HT-29 (cell line): ENCODE measurements around the gene NEUROD6. TPM values are rescaled to one million over a fixed set of nuclear protein-coding genes. Genes with fewer than 3 reads are reported as not detected.

Experiments
- DNase-seq: peaks from one replicate; pipeline ENCODE4 v3.0.0-alpha.2; 2015; ENCODE audit warnings: low spot score
- total RNA-seq: library from RNA; depleted of rRNA; stranded (reverse); fragments of >200 nt; shearing (Covaris generic); gene quantifications from 2 replicates; pipeline ENCODE4 v1.2.3, GENCODE V29; 2014

The NEUROD6 gene
- total RNA-seq, 1 experiment from 2014 or later: not detected

DNA sequence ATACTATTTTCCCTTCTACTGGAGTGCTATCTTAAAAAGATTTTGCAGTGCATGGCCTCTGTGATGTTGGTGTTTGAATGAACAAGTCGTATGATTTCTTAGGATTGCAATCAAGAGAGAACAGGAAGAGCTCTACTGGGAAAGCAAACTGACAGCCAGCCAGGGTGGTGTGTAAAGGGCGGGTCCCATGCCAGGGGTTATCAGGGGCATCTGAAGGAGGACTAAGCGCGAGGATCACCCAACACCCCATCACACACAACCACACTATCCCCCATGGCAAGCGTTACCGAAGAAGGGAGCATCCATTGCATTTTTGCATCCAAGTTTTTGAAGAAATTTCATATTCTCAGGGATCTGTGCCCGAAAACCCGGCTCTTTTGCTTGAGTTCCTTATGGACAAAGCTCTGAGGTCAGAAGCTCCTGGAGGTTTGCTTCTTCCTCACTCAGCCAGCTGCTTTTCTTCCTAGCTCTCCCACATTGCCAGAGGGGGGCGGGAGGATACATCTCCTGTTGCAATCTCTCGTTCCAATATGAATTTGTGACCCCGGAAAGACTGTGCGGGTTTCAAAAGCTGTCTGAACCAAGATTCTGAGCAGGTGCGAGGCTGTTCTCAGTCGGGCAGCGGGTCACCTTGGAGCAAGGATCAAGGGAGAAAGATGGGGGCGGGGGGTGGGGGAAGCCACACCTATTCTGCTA, 5.2 kb downstream of the NEUROD6 start:
- DNase-seq: no peak

DNA sequence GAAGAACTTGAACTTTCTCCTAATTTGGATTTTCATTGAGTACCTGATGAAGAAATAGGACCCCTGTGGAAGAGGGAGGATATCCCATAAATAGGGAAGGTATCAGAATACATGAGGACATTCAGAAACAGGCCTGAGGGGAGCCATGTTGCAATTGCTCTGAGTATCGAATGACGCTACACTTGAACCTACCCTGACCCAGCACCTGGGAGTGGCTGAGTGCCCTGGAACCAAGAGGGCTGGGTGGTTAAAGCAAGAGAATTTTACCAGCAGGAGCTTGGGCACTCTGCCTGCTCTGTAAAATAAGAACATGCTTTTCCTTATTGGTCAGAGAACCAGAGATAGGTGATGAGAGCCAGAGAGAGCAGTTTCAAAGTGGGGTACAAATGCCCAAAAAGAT, 7.2 kb downstream of the NEUROD6 start:
- DNase-seq: no peak

DNA sequence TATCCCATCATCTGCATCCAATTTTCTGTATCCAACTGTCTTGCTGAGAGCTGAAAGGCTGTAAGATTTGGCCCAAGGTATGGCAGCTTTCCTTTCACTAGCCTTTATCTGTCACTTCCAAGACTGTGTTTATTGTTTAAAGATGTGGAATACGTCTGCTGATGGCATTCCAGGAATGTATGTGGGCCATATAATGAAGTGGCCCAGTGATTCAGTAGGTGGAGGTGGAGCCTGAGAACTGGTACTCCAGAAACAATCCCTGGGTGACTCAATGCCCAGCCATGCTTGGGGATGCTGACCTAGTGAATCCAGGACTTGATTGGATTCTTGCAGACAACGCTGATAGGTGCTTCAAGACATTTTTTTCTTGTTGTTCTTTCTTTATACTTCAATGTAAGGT, 13.5 kb downstream of the NEUROD6 start:
- DNase-seq: no peak

DNA sequence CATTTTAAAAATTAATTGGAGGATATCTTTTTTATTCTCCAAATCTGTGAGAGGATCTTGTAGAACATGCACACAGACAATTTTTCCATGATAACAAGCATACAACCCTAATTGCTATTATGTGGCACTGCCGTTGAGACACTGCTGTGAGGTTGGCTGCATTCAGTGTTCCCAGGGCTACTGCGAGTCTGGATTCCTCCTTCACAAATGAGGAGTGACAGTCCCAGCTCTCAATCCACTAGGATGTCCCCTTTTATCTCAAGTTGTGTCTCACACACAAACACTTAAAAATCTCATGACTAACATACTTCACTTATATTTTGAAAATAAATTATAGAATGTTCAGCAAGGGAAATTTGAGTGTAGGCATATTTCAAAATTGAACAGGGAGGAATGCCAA, 14.1 kb downstream of the NEUROD6 start:
- no peak for DNase-seq

DNA sequence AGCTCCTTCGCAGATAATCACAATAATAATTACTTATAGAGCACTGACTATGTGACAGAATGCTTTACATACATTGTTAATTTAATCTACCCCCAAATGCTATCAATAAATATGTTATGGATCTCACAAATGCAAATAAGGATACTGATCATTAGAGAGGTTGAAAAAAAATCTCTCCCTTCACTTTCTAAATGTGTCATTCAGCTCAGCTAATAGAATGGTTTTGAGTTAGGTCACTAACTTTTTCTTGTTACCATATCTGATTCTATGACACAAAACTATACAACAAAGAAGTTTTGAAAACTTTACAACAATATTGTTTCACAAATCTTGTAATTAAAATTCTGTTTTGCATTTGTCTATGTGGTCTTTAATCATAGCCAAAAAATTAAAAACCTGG, 17.4 kb downstream of the NEUROD6 start:
- no peak for DNase-seq

DNA sequence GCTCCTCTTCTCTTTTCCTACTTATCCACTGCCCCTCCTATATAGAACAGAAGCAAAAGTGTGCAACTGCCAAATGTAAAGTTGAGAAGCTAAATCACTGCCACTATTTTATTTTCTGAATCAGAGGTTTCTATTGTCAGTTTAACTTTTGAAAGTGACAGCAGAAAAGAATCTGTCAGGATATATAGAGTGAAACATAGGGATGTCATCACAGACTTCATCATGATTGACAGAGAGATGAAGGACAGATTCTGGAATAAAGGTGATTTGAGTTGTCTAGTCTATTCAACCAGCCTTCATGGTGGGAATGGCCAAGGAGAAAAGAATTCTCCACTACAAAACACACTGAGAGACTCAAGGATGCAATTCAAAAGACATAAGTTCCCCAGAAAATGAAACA, 19.9 kb downstream of the NEUROD6 start:
- DNase-seq: no peak

DNA sequence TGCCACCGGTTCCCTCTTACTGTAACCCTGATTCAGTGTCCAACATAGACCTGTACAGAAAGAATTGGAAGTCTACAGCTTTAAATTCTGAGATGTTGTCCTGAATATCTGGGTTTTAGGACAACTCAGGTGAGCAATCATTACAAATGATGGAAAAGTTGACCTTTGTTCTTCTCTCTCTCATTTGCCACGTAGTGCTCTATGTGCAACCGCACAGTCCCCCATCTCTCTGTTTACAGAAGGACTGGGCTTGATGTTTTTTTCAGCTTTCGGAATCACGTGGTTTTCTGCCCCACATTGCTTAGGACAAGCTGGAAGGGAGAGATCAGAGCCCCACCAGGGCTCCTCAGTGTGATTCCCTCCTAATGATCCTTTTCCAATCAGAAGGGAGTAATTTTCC, 22.2 kb downstream of the NEUROD6 start:
- DNase-seq: no peak

DNA sequence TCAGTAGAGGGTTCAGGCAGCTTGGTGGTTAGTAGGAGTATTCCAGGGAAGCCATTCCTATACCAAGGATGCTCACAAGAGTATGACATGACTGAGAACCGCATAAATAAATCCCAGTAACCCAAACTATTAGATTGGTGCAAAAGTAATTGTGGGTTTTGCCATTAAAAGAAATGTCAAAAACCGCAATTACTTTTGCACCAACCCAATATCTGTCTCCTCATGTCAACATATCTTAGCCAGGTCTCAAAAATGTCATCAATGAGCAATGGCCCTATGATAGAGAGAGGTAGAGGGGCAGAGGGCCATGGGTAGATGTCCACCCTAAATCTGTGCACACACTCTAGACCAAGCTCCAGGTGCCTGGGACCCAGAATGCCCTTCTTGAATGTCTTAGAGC, 23.6 kb downstream of the NEUROD6 start:
- no peak for DNase-seq

DNA sequence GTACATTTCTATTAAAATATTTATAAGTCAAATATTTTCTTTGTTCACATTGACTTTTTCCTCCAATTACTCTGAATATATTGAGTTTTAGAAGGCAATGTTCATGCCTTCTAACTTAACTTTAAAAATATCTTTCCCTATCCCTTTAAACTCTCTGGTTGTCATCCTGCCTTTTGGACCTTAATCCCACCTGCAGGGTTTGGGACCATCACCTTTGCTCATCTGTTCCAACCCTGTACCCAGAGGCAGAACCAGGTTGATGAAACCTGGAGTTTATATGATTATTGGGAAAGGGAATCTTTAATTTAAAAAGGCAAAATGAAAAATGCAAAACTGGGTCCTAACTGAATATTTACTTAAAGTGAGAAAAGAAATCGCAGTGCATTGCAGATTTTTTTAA, 24.8 kb downstream of the NEUROD6 start:
- DNase-seq: no peak

DNA sequence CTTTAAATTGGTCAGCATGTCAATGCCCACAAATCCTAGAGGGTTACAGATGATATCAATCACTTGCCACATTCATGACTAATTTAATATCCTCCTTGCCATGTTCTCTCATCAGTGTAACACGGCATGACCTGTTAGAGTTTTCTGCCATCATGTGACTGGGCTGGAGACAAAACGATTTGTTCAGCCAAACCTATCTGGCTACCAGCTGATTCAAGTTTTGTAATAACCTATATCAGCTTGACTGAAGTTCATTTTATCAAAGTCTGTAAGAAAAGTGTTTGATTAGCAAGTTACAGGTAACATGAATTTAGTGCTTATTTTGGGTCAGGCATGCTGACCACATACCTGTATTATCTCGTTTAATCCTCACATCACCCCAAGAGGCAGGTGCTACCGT, 25.7 kb downstream of the NEUROD6 start:
- no peak for DNase-seq

DNA sequence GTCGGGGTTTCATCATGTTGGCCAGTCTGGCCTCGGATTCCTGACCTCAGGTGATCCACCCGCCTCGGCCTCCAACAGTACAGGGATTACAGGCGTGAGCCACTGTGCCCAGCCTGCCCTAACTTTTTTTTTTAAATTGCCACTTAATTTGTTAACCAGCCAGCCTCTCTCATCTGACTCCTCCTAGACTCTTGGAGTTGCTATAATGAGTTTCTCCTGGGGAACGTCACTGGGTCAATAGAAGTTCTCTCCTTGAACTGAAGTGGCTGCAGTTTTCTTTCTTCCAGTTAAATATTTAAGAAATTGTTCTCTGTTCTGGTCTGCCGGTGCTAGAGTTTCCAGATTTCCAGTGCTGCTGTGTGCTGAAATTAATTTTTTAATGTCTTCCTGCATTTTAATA, 27.6 kb downstream of the NEUROD6 start:
- DNase-seq: no peak

DNA sequence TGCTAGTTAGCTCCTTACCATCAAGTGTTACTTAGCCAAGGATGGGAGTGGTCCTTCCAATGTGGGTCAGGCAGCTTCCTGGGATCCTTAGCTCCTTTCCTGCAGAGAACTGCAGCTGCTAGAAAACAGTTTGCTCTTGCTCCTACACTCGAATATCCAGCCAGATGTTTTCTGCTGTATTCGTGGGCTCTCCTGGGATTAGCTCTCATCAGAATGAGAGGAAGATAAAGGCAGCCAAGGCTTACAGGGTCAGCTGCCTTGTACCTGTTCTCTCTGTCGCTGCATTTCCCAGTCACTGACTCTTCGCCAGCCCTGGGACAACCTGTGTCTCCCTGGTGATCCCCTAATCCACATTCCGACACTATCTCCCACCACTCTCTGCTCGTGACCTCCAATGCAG, 29.0 kb downstream of the NEUROD6 start:
- no peak for DNase-seq

DNA sequence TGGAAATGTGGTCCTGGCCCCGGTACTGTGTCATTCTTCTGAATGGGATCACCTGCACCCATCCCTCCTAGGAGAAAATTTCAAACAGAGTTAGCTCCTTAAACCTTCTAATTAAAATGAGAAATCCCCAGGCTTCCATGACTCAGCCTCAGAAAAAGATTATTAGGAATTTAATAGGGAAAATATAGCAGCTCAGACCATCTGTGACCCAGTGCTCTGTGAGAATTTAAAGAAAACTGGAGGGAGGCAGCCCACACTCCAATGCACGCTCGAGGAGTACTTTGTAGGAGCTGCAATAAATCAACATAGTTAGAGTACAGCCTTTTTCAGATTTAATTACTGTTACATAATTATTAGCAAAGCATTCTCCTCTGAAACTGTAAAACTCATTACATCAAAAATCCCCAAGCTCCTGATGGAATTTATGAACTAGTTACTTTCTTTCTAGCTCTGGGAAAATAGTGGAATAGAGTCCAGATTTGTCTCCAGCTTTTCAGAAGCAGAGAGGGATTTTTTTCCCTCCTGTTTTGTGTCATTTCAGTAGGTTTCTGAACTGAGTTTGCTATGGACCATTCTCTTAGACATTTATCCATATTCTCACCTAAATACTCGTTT, 30.1 kb downstream of the NEUROD6 start:
- DNase-seq: no peak

DNA sequence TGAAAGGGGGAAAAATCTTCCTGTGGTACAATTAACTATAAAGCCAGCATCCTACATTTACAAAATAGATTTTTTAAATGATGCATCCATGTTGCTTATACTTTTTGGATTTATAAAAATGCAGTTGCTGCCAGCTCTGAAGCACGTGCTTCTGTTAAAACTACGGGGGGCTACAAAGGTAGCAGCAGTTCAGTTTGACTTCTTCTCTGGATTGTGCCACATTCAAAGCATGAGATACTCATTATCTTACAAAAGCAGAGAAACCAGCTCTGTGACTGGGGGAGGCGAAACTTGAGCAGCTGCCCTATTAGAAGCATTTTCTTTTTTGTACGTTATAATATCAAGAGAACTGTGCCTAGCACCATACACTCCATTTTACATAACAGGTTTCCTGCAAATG, 31.1 kb downstream of the NEUROD6 start:
- DNase-seq: no peak

DNA sequence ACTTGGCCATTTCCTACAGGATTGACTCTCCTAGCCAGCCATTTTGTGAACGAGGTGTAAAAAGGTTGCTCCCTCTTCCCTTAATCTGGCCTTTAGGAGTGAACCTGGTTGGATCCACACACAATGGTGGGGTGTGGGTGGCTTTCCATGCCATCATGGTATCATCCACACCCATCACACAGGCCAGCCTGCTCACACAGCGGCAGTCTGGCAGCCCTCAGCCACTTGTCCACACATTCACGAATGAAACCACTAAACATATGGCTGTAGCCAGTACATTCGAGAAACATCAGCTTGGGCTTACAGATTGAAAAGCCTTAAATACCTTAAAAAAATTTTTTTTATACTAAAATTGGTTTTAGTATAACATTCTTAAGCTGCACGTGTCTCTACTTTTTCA, 31.9 kb downstream of the NEUROD6 start:
- no peak for DNase-seq

DNA sequence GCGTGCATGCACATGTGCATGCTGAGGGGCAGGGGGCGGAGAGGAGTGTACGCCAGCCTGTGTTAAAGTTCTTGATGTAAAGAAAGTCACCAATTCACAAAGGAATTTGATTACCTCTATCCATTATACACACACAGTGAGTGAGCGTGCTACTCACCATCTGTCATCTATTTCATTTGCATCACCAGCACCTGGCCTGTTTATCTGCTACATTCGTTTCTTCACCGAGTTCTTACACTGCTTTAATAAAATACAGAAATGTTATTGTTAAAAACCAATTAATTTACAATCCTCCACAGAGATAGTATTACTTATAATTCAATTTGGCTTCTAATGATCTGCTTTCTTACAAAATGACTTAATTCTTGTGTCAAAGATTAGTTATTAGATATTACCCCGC, 32.6 kb downstream of the NEUROD6 start:
- no peak for DNase-seq

DNA sequence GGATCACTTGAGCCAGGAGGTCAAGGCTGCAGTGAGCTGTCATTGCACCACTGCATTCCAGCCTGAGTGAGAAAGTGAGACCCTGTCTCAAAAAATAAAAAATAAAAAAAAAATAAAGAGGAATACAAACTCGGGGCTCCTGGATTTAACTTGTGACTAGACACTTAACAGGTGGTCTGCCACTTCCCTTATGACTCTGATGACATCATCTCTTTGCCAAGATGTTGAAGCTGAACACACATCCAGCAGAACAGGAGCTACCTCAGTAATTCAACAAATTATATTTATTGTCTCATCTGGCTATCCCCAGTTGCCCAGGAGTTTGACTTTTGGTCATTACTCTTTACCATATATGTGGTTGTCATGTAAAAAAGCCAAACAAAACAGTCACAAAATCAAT, 35.3 kb downstream of the NEUROD6 start:
- no peak for DNase-seq

DNA sequence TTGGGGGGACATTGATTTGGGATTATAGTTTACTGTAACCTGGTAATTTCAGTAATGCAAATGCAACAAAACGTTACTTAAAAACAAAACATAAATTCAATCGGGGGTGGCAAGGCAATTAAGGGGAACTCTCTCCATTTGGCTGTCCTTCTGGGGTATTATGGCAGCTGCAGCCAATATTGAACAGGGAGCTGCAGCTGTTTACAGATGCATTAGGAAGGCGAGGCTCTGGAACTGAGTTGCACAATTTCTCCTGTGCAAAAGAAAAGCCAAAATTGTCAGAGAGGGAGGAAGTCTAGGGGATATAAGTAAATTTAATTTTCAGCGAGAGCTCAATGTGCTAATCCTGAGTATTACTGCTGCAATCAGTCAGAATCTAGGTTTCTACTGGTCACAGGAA, 36.1 kb downstream of the NEUROD6 start:
- no peak for DNase-seq

DNA sequence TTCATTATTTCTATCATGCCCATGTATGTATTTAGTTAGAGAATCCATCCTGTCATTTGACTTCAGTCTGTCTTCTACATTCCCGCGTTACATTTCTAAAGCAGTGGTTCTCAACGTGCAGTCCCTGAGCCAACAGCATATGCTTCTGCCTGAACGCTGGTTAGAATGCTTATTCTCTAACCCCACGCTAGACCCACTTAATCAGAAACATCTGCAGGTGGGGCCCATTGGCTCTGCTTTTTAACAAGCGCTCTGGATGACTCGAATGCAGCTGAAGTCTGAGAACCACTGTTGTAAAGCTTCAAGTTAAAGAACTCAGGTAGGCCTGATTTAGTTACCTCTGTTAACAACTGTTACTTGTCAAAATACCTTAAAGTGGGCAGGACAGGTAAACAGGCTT, 38.2 kb downstream of the NEUROD6 start:
- DNase-seq: no peak

DNA sequence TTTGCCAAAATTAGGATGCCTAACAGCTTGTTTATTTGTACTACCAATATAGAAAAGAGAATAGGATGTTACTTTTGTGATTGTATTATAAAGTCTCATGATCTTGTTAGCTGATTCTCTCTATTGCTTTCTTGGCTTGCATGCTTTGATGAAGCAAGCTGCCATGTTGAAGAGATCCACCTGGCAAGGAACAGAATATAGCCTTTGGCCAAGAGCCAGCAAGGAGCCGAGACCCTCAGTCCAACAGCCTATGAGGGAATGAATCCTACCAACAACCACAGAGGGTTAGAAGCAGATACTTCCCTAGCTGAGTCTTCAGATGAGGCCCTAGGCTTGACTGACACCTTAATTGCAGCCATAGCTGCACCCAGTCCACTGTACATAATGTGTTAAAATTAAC, 41.2 kb downstream of the NEUROD6 start:
- DNase-seq: no peak

DNA sequence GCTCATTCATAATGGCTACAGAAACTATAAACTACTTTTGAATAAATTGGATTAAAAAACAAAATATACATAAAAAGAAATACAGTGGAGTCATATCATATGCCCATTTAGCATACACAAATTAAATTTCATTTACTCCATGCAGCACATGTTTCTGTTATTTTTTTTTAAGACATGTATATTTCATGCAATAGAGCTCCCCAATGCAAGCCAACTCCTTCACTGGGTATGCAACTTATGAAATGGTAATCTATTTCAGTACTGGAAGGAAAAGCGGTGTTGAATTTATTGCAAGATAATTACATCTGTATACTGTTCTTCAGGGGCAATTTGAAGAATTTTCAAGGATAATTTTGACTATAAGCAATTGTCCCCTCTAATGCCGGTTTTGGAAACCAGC, 49.9 kb downstream of the NEUROD6 start:
- no peak for DNase-seq
